HepG2 (cell line): ENCODE results near the gene TTC39B. TPM values are rescaled to one million over a fixed set of nuclear protein-coding genes. Genes with fewer than 3 reads are reported as not detected.

Source experiments
- ATAC-seq: fragments of 200-7000 bp; cut with Tn5 transposase; 3 replicates; pipeline ENCODE4 v1.9.1; 2020; ENCODE audit warnings: mild to moderate bottlenecking, moderate library complexity
- BruUV-seq: library from RNA; stranded (reverse); fragments of 400-500 nt; replicated peaks from 2 replicates; lab custom pipeline; 2021; lab: Mats Ljungman, UMichigan
- CTCF ChIA-PET: fragments of 300-600 bp; formaldehyde crosslinking; extraction: SDS; loops from one replicate; lab custom pipeline; 2021; ENCODE audit warnings: low total read pairs, inconsistent platforms, low intra/inter-chr PET ratio; lab: Yijun Ruan, JAX
- POLR2A ChIA-PET: fragments of 350-600 bp; sonication (Branson Sonifier 250); formaldehyde crosslinking; loops from one replicate; lab custom pipeline; 2020; ENCODE audit warnings: antibody characterized with exemption, inconsistent platforms; lab: Yijun Ruan, JAX
- DNase-seq: peaks from one replicate; pipeline ENCODE4 v3.0.0-alpha.2; 2015; ENCODE audit warnings: low spot score
- FAIRE-seq: peaks from 3 replicates; lab custom pipeline; 2011; peaks lifted over from hg19 to GRCh38; lab: Jason Lieb, UNC
- H2AFZ ChIP-seq: one replicate; pipeline ENCODE4 v1.6.1; 2011; ENCODE audit warnings: low read length, inconsistent platforms
- H3K27ac ChIP-seq: fragments of 300-600 bp; 3 replicates; pipeline ENCODE4 v1.8.0; 2011; ENCODE audit warnings: mixed run types, mild to moderate bottlenecking, mixed read lengths, low read length, inconsistent platforms; ENCODE audit not compliant: insufficient read depth; ENCODE audit errors: extremely low read length
- H3K27me3 ChIP-seq, 2 experiments: fragments of 200-600 bp in 1 of 2; 2 replicates in 1 of 2; 3 replicates in 1 of 2; pipeline versions ENCODE4 v1.6.0 to v1.8.0; 2011; ENCODE audit warnings: low read length in 2 of 2, mild to moderate bottlenecking in 2 of 2, moderate library complexity in 2 of 2, inconsistent platforms in 1 of 2; ENCODE audit not compliant: insufficient read depth in 2 of 2, control insufficient read depth in 1 of 2
- H3K36me3 ChIP-seq, 2 experiments: fragments of 200-600 bp in 1 of 2; replicated peaks in 1 of 2; 2 replicates in 1 of 2; 3 replicates in 1 of 2; pipeline versions ENCODE4 v1.5.1 to v1.8.0; 2011; ENCODE audit warnings: low read length in 2 of 2, inconsistent platforms in 1 of 2; ENCODE audit not compliant: insufficient read depth in 2 of 2, control insufficient read depth in 1 of 2
- H3K4me1 ChIP-seq: 2 replicates; pipeline ENCODE4 v1.5.1; 2012; ENCODE audit warnings: low read length, inconsistent platforms; ENCODE audit not compliant: insufficient read depth
- H3K4me2 ChIP-seq: 2 replicates; pipeline ENCODE4 v1.6.0; 2011; ENCODE audit warnings: low read depth, low read length, inconsistent platforms
- H3K4me3 ChIP-seq, 3 experiments: fragments of 200-600 bp in 1 of 3; sonication (generic), shearing (Covaris generic) in 1 of 3; replicated peaks in 1 of 3; 2 replicates each; pipeline ENCODE4 v1.5.1; 2011 to 2016; ENCODE audit warnings: low read length in 3 of 3, inconsistent platforms in 2 of 3, low read depth in 2 of 3, mild to moderate bottlenecking in 2 of 3, control low read depth in 1 of 3, mixed read lengths in 1 of 3; ENCODE audit not compliant: insufficient read depth in 1 of 3
- H3K79me2 ChIP-seq: one replicate; pipeline ENCODE4 v1.6.1; 2011; ENCODE audit warnings: low read length, inconsistent platforms; ENCODE audit not compliant: insufficient read depth
- H3K9ac ChIP-seq: 2 replicates; pipeline ENCODE4 v1.6.0; 2011; ENCODE audit warnings: mild to moderate bottlenecking, low read depth, low read length, inconsistent platforms; ENCODE audit not compliant: insufficient read depth
- H3K9me3 ChIP-seq: 2 replicates; pipeline ENCODE4 v1.5.1; 2012; ENCODE audit warnings: mild to moderate bottlenecking, low read length
- H4K20me1 ChIP-seq: 2 replicates; pipeline ENCODE4 v1.6.0; 2011; ENCODE audit warnings: inconsistent platforms, mild to moderate bottlenecking, low read length, moderate library complexity; ENCODE audit not compliant: insufficient read depth
- GABPB1 ChIP-seq: IDR thresholded peaks from 2 replicates; pipeline ENCODE4 v1.6.1; 2016; ENCODE audit warnings: mild to moderate bottlenecking, missing genetic modification reagents, moderate library complexity, missing compliant biosample characterization
- HNF4A ChIP-seq: sonication (generic); formaldehyde crosslinking; IDR thresholded peaks from 2 replicates; pipeline ENCODE4 v1.4.0; 2020; ENCODE audit warnings: missing genetic modification reagents
- IKZF1 ChIP-seq: fragments of 450-650 bp; IDR thresholded peaks from 2 replicates; pipeline ENCODE4 v1.7.1; 2016
- JARID2 ChIP-seq: sonication (generic); formaldehyde crosslinking; IDR thresholded peaks from 2 replicates; pipeline ENCODE4 v1.8.1; 2023; ENCODE audit warnings: missing genetic modification reagents, inconsistent platforms; ENCODE audit not compliant: insufficient replicate concordance
- KDM3A ChIP-seq: IDR thresholded peaks from 2 replicates; pipeline ENCODE4 v1.6.1; 2018; ENCODE audit warnings: low read depth, missing compliant biosample characterization
- MTA3 ChIP-seq: sonication (generic); formaldehyde crosslinking; IDR thresholded peaks from 2 replicates; pipeline ENCODE4 v1.4.0; 2020; ENCODE audit warnings: missing genetic modification reagents
- NR2F1 ChIP-seq, 2 experiments: fragments of 450-650 bp in 1 of 2; formaldehyde crosslinking in 1 of 2; IDR thresholded peaks; 2 replicates each; pipeline versions ENCODE4 v1.5.0 to v1.6.1; 2016 to 2020; ENCODE audit warnings: mild to moderate bottlenecking in 1 of 2, missing compliant biosample characterization in 1 of 2, missing genetic modification reagents in 1 of 2, moderate library complexity in 1 of 2
- NR2F2 ChIP-seq: IDR thresholded peaks from 2 replicates; pipeline ENCODE4 v1.6.1; 2012; ENCODE audit warnings: low read depth, inconsistent platforms, borderline replicate concordance
- PCBP2 ChIP-seq: fragments of 200-400 bp; formaldehyde crosslinking; optimal IDR thresholded peaks from 2 replicates; pipeline ENCODE3; 2018; ENCODE audit warnings: low read length, low read depth; ENCODE audit not compliant: poor library complexity, severe bottlenecking
- PREB ChIP-seq: sonication (generic); formaldehyde crosslinking; IDR thresholded peaks from 2 replicates; pipeline ENCODE4 v1.4.0; 2020; ENCODE audit warnings: missing genetic modification reagents
- PRMT3 ChIP-seq: sonication (generic); formaldehyde crosslinking; IDR thresholded peaks from 2 replicates; pipeline ENCODE4 v1.8.1; 2022; ENCODE audit warnings: low read depth, mild to moderate bottlenecking, moderate library complexity, missing genetic modification reagents, borderline replicate concordance
- SNAI1 ChIP-seq: sonication (generic); formaldehyde crosslinking; IDR thresholded peaks from 2 replicates; pipeline ENCODE4 v1.5.0; 2020; ENCODE audit warnings: mild to moderate bottlenecking, missing genetic modification reagents, borderline replicate concordance
- TEF ChIP-seq: sonication (generic); formaldehyde crosslinking; IDR thresholded peaks from 2 replicates; pipeline ENCODE4 v1.5.0; 2020; ENCODE audit warnings: missing genetic modification reagents
- THAP9 ChIP-seq: sonication (generic); formaldehyde crosslinking; IDR thresholded peaks from 2 replicates; pipeline ENCODE4; 2020; ENCODE audit warnings: missing genetic modification reagents, mild to moderate bottlenecking, borderline replicate concordance
- ZNF282 ChIP-seq: fragments of 450-650 bp; IDR thresholded peaks from 2 replicates; pipeline ENCODE4 v1.6.1; 2018; ENCODE audit not compliant: partially characterized antibody
- ZNF414 ChIP-seq: sonication (generic); formaldehyde crosslinking; IDR thresholded peaks from 2 replicates; pipeline ENCODE4 v1.5.0; 2020; ENCODE audit warnings: missing genetic modification reagents
- ZNF44 ChIP-seq: sonication (generic); formaldehyde crosslinking; IDR thresholded peaks from 2 replicates; pipeline ENCODE4 v1.5.1; 2020; ENCODE audit warnings: mild to moderate bottlenecking, missing genetic modification reagents
- WGBS: methylation state at CpG from one replicate; pipeline ENCODE4 v1.1.6; 2017; ENCODE audit warnings: low lambda C conversion rate; 5-methylcytosine and 5-hydroxymethylcytosine counted together
- in situ Hi-C: cut with HindIII; loops from 2 replicates; pipeline ENCODE4 v1.10.0; 2017; ENCODE audit warnings: low pct_unique_long_range_greater_than_20kb; ENCODE audit not compliant: extremely low pct_ligation_motif_present
- intact Hi-C: fragments of 100-400 bp; cut with micrococcal nuclease; formaldehyde crosslinking; loops from one replicate; pipeline ENCODE4 v1.10.0; 2022; ENCODE audit not compliant: unreplicated experiment
- polyA plus RNA-seq, 8 experiments: library from polyadenylated mRNA; depleted of rRNA in 3 of 8; stranded (reverse) in 7 of 8; unstranded in 1 of 8; fragments of >200 nt; fragmentation: Illumina TruSeq in 4 of 8; extraction: Trizol in 4 of 8; gene quantifications; 2 replicates each; pipeline versions ENCODE4 v1.2.1 to v1.2.3, GENCODE V29; 2011 to 2016; ENCODE audit warnings: low read depth in 4 of 8, missing spikeins in 1 of 8, mixed read lengths in 1 of 8; ENCODE audit not compliant: insufficient read depth in 1 of 8
- total RNA-seq, 5 experiments: library from RNA; depleted of rRNA; stranded (reverse); fragments of >200 nt; fragmentation: Illumina TruSeq; extraction: Trizol; gene quantifications; 2 replicates each; pipeline ENCODE4 v1.2.3, GENCODE V29; 2016; ENCODE audit warnings: low read depth in 1 of 5
- TF ChIP-seq, protein P1 (sequence below): sonication (generic); formaldehyde crosslinking; IDR thresholded peaks from 2 replicates; pipeline ENCODE4 v1.8.1; 2023; ENCODE audit warnings: mild to moderate bottlenecking, missing genetic modification reagents, borderline replicate concordance

The TTC39B gene
- total and polyA plus RNA-seq, 2 of the 13 experiments (the other 11 are each of a cell fraction or from before 2014, with no cell fraction given), result 14.3 to 19.4 TPM

DNA sequence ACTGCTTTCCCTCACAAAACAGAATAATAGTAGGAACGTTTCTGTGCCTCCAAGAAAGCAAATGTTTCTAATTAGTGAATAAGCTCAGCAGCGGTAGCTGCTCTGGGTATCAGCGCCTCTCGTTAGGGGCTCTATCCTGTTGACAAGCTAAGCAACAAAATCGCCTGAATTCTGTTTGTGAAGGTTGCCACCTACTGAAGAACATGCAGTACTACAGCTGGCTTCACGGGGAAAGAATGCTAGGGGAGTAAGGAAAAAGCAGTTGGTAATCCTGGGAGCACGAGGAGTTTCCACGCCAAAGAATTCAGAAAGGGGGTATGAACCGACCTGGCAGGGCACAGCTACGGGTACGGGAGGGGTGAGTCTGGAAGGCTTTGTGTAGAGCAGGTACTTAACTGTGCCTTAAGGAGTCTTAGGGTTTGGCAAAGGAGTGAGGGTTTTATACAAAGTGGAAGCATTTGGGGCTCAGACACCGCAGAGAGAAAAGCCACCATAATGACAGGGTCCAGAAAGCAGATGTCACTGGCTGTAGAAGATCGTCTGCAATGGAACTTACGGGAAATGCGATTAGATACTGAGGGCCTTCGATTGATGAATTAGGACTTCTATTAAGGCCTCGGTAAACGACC, 171.7 kb downstream of the TTC39B start (continued):
- no peak for TF ChIP-seq THAP9 (CRISPR knock-in tag)
- no peak for TF ChIP-seq ZNF414
- no peak for TF ChIP-seq SNAI1 (CRISPR knock-in tag)
- no peak for TF ChIP-seq KDM3A (CRISPR knock-in tag)
- TF ChIP-seq GABPB1 (CRISPR knock-in tag), result no peak
- no peak for TF ChIP-seq PCBP2
- TF ChIP-seq ZNF282, result no peak
- no peak for TF ChIP-seq NR2F1 (CRISPR knock-in tag; IDR thresholded peaks at IDR 0.05)
- no peak for TF ChIP-seq MTA3
- TF ChIP-seq IKZF1, result no peak

- H3K4me1 ChIP-seq, result peaks cover 25% of the 10 kb centered on the region; the same call in 1 of the 2 replicates
- no peaks in the 10 kb centered on the region for H3K36me3 ChIP-seq
- no peak overlapping the region for H3K4me3 ChIP-seq
- in situ Hi-C loops, result no loop called here
- H2AFZ ChIP-seq, result no peak overlapping the region
- peak; percentile 33 for ATAC-seq
- no peaks in the 10 kb centered on the region for H4K20me1 ChIP-seq
- no peak overlapping the region for H3K27ac ChIP-seq
- intact Hi-C loops, result no loop called here
- WGBS, result 3% methylated on average over 3 of the region's 3 CpGs
- H3K27me3 ChIP-seq, result peaks cover 0 to 4% of the 10 kb centered on the region in 2 experiments; a peak in 1 of 5 replicates
- no peak overlapping the region for H3K4me2 ChIP-seq
- POLR2A ChIA-PET, result no interaction called here
- H3K9me3 ChIP-seq, result no peaks in the 10 kb centered on the region
- H3K79me2 ChIP-seq, result no peaks in the 10 kb centered on the region
- no peak for FAIRE-seq
- CTCF ChIA-PET, result no interaction called here
- no TSS peak for BruUV-seq
- no peak overlapping the region for H3K9ac ChIP-seq
- peak; percentile 17 for DNase-seq
- no peak for TF ChIP-seq PRMT3 (CRISPR knock-in tag)
- TF ChIP-seq NR2F2, result no peak
- no peak for TF ChIP-seq TEF (CRISPR knock-in tag)
- TF ChIP-seq PREB (CRISPR knock-in tag), result no peak
- TF ChIP-seq, protein P1, sequence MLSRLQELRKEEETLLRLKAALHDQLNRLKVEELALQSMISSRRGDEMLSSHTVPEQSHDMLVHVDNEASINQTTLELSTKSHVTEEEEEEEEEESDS, result no peak
- peak; percentile 55 for TF ChIP-seq HNF4A (CRISPR knock-in tag)
- TF ChIP-seq JARID2 (CRISPR knock-in tag), result no peak
- TF ChIP-seq ZNF44 (CRISPR knock-in tag), result no peak
These were observed 173.5 kb downstream of the TTC39B start for GRCh38 chr9:15133488-15133887.
